ENCODE results near the gene ENC1. TPM values are rescaled to one million over a fixed set of nuclear protein-coding genes. Genes with fewer than 3 reads are reported as not detected.

ENC1 gene
- total RNA-seq, 2 experiments from 2014 or later = 0.38 to 1.5 TPM

DNA sequence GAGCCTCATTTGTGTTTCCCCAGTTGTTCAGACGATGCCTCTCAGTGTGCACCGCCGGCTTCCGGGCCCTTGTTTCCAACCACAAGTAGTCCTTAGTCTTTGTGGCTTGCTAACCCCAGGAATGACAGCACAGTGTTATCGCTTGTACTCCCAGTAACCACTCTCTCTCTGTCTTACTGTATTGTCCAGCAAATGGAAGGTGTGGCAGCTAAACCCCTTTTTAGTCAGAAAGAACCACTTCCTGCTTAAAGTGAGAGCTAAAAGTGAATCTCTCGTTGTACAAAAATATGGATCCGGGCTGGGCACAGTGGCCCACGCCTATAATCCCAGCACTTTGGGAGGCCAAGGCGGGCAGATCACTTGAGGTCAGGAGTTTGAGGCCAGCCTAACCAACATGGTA lies 61.3 kb downstream of the ENC1 start:
- DNase-seq (peak; percentile 90), ATAC-seq (peak; percentile 81)
- CTCF ChIA-PET = no interaction called here
- peaks cover 43% of the 10 kb centered on the region for H3K27me3 Mint-ChIP-seq
- peak overlapping the region; percentile 52 for H3K27ac Mint-ChIP-seq
- H3K36me3 Mint-ChIP-seq = peaks cover 5% of the 10 kb centered on the region
- H3K9me3 Mint-ChIP-seq (ENCODE audit: low read depth) = no peaks in the 10 kb centered on the region
- H3K4me1 Mint-ChIP-seq = peaks cover 40% of the 10 kb centered on the region
- peak overlapping the region; percentile 41 for H3K4me3 Mint-ChIP-seq

DNA sequence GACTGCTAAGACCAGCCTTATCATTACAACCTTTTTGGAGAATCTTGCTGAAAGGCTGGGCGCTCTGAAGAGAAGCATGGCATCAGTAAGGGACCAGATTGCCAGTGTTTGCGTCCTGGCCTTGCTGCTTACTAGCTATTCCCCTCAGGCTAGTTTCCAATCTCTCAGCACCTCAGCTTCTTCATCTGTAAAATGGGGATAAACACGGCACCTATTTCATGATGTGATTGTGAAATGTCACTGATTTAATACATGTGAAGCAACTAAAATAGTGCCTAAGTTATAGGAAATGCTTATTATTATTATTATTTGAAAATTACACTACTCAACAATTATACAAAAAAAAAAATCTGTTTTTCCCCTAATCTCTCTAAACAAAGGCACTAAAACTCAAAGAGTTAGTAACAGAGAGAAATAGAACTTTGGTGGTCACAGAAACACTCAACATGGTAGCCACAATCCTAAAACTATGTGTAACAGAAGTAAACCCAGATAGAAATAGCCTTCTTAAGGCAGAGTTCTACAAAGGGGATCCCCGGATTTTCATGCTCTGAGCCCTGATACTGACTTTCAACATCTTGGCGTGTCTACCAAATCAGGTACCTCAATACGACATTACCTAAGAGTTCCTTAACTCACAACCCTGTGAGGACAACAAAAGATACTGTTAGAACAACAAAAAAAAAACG lies 62.0 kb downstream of the ENC1 start:
- DNase-seq (no peak), ATAC-seq (no peak)
- Mint-ChIP-seq H3K4me3 (peak overlapping the region; percentile 41), H3K36me3 (peaks cover 5% of the 10 kb centered on the region), H3K9me3 (ENCODE audit: low read depth) (no peaks in the 10 kb centered on the region), H3K27ac (no peak overlapping the region), H3K4me1 (peaks cover 41% of the 10 kb centered on the region), H3K27me3 (peaks cover 38% of the 10 kb centered on the region)
- CTCF ChIA-PET = no interaction called here

Other genes starting within 250 kb of the ENC1 start
- 10 to 100 TPM; 63.6 to 74.6 TPM for gene HEXB, start 44.5 kb upstream of the ENC1 start, total RNA-seq
- gene GFM2, start 126.4 kb upstream of the ENC1 start, total RNA-seq = 10 to 100 TPM; 22.6 to 28.4 TPM
- gene NSA2, start 126.5 kb upstream of the ENC1 start, total RNA-seq = 100 to 1,000 TPM in 1 of 2 experiments, 10 to 100 TPM in 1; 93.0 to 101 TPM
- 1 to 10 TPM; 4.5 to 5.8 TPM for gene FAM169A, start 225.7 kb upstream of the ENC1 start, total RNA-seq